ENCODE data around the gene SNORC.

SNORC gene

DNA sequence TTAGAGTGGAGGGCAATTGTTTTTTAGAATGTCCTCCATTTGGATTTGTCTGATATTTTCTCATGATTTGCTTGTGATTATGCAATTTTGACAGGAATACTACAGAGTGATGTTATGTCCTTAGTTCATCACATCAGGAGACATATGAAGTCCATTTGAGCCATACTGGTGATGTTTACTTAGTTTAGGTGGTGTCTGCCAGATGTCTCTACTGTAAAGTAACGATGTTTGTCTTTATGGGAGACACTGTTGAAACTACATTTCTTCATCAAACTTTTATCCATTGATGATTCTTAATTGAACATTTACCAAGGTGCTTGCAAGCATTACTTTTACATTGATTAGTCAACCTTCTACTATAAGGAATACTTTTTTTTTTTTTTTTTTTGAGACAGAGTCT, 4.9 kb upstream of the SNORC start:
- TF ChIP-seq PPARA (CRISPR knock-in tag; IDR thresholded peaks at IDR 0.05; ENCODE audit: borderline replicate concordance) = no peak
- TF ChIP-seq ISL1 (CRISPR knock-in tag; IDR thresholded peaks at IDR 0.05) = no peak
- no peak for TF ChIP-seq TCF4 (CRISPR knock-in tag; IDR thresholded peaks at IDR 0.05; ENCODE audit: borderline replicate concordance)
- TF ChIP-seq ZFP3 (CRISPR knock-in tag; IDR thresholded peaks at IDR 0.05) = no peak
- TF ChIP-seq CREB5 (CRISPR knock-in tag; IDR thresholded peaks at IDR 0.05; ENCODE audit: low read depth) = no peak
- no peak for TF ChIP-seq CSDC2 (CRISPR knock-in tag; IDR thresholded peaks at IDR 0.05)
- TF ChIP-seq OSR1 (CRISPR knock-in tag; IDR thresholded peaks at IDR 0.05) = no peak
- TF ChIP-seq, protein P1, sequence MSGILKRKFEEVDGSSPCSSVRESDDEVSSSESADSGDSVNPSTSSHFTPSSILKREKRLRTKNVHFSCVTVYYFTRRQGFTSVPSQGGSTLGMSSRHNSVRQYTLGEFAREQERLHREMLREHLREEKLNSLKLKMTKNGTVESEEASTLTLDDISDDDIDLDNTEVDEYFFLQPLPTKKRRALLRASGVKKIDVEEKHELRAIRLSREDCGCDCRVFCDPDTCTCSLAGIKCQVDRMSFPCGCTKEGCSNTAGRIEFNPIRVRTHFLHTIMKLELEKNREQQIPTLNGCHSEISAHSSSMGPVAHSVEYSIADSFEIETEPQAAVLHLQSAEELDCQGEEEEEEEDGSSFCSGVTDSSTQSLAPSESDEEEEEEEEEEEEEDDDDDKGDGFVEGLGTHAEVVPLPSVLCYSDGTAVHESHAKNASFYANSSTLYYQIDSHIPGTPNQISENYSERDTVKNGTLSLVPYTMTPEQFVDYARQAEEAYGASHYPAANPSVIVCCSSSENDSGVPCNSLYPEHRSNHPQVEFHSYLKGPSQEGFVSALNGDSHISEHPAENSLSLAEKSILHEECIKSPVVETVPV (CRISPR knock-in tag; IDR thresholded peaks at IDR 0.05) = no peak
- no peak for TF ChIP-seq TOX (CRISPR knock-in tag; IDR thresholded peaks at IDR 0.05; ENCODE audit: borderline replicate concordance)
- TF ChIP-seq PATZ1 (CRISPR knock-in tag; IDR thresholded peaks at IDR 0.05; ENCODE audit: borderline replicate concordance) = no peak
- no peak for TF ChIP-seq SNAI2 (CRISPR knock-in tag; IDR thresholded peaks at IDR 0.05)
- no peak for TF ChIP-seq ZC3H10 (CRISPR knock-in tag; IDR thresholded peaks at IDR 0.05)
- no peak for TF ChIP-seq ZFP30 (CRISPR knock-in tag; IDR thresholded peaks at IDR 0.05)
- no peak for TF ChIP-seq ESRRG (CRISPR knock-in tag; IDR thresholded peaks at IDR 0.05)
- no peak for TF ChIP-seq ARNTL (CRISPR knock-in tag; IDR thresholded peaks at IDR 0.05; ENCODE audit: borderline replicate concordance, low read depth)
- ATAC-seq = no peak

GRCh38 chr2:232866104-232866503, 4.0 kb upstream of the SNORC start:
- no peak for TF ChIP-seq ESRRG (CRISPR knock-in tag; IDR thresholded peaks at IDR 0.05)
- TF ChIP-seq CREB5 (CRISPR knock-in tag; IDR thresholded peaks at IDR 0.05; ENCODE audit: low read depth) = no peak
- no peak for TF ChIP-seq GLIS3 (CRISPR knock-in tag; IDR thresholded peaks at IDR 0.05)
- no peak for TF ChIP-seq OSR1 (CRISPR knock-in tag; IDR thresholded peaks at IDR 0.05)
- ATAC-seq = no peak

DNA sequence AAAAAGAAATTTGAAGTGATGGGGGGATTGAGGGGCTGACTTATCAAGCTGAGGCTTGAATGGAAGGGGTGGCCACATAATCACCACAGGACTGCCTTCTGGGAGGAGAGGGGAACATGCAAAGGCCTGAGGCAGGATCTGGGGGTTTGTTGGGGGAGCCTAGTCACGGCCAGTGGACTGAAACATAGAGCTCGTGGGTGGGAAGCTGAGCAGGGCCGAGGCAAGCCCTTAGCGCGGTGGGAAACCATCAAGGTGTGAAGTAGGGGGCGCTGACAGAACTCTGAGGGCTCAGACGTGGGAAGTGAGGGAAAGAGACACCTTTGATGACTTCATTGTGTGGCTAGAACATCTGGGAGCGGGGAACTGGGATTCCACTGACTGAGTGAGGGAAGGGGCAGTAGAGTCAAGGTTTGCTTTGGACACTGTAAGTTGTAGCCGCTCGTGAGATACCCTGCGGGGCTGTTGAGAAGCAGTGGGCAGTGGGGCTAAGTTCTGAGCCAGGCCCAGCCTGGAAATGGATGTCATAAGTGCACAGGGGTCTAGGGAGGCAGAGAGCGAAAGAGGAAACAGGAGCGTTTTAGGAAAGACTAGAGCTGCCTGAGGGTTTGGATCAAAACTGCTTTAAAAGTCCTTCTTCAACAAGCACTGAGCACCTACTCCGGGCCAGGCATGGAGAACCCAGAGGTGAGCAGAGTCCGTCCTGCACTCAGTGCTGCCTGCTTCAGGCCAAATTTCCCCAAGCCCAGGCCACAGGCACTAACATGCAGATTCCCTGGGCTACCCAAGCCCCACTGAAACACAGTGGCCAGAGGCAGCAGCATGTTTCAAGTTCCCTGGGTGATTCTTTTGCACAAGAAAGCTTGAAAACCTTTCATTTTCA, 686 bp upstream of the SNORC start:
- no peak for ATAC-seq
- TF ChIP-seq ESRRG (CRISPR knock-in tag; IDR thresholded peaks at IDR 0.05) (no peak), ZNF70 (CRISPR knock-in tag; IDR thresholded peaks at IDR 0.05) (no peak), ZNF565 (CRISPR knock-in tag; conservative IDR thresholded peaks at IDR 0.05; ENCODE audit: low read depth) (no peak), ISL1 (CRISPR knock-in tag; IDR thresholded peaks at IDR 0.05) (no peak)

GRCh38 chr2:232870766-232871371, 805 bp downstream of the SNORC start:
- TF ChIP-seq TCF4 (CRISPR knock-in tag; IDR thresholded peaks at IDR 0.05; ENCODE audit: borderline replicate concordance) (no peak), ZFP3 (CRISPR knock-in tag; IDR thresholded peaks at IDR 0.05) (no peak), PATZ1 (CRISPR knock-in tag; IDR thresholded peaks at IDR 0.05; ENCODE audit: borderline replicate concordance) (no peak), GLIS3 (CRISPR knock-in tag; IDR thresholded peaks at IDR 0.05) (no peak), RARB (CRISPR knock-in tag; IDR thresholded peaks at IDR 0.05) (no peak), CREB5 (CRISPR knock-in tag; IDR thresholded peaks at IDR 0.05; ENCODE audit: low read depth) (no peak), ZFP30 (CRISPR knock-in tag; IDR thresholded peaks at IDR 0.05) (no peak), ZNF8 (CRISPR knock-in tag; IDR thresholded peaks at IDR 0.05) (no peak)
- no peak for ATAC-seq
